Gastrocnemius medialis (tissue), 4 donors: ENCODE results near the gene TMEM117. TPM values are rescaled to one million over a fixed set of nuclear protein-coding genes. Genes with fewer than 3 reads are reported as not detected.

ENCODE experiments used
- ATAC-seq, 2 donors: fragments of 150-250 bp; one replicate each; pipeline ENCODE4 v1.9.1; 2016
- DNase-seq, 2 donors: peaks; one replicate each; pipeline ENCODE4 v3.0.0-alpha.2; 2019
- H3K27ac ChIP-seq, 4 donors: fragments of 200-600 bp; sonication (generic); 1 replicate in 1 of 4; 2 replicates in 3 of 4; pipeline ENCODE4 v1.5.1; 2016 to 2018; ENCODE audit warnings: mild to moderate bottlenecking in 2 of 4, moderate library complexity in 1 of 4
- H3K27me3 ChIP-seq, 3 donors: fragments of 200-600 bp; sonication (generic) in 2 of 3; 1 replicate in 1 of 3; 2 replicates in 2 of 3; pipeline versions ENCODE4 v1.5.1 to v1.6.0; 2016 to 2019; ENCODE audit warnings: mild to moderate bottlenecking in 1 of 3, moderate library complexity in 1 of 3
- H3K36me3 ChIP-seq, 2 donors: fragments of 200-600 bp; sonication (generic) in 1 of 2; one replicate each; pipeline ENCODE4 v1.5.1; 2017 to 2018
- H3K4me1 ChIP-seq, 2 donors: fragments of 200-600 bp; sonication (generic) in 1 of 2; one replicate each; pipeline ENCODE4 v1.5.1; 2016 to 2017; ENCODE audit warnings: mild to moderate bottlenecking in 2 of 2
- H3K4me3 ChIP-seq, 4 donors: fragments of 200-600 bp; sonication (generic) in 3 of 4; 1 replicate in 1 of 4; 2 replicates in 3 of 4; pipeline ENCODE4 v1.5.1; 2016 to 2019; ENCODE audit warnings: mild to moderate bottlenecking in 2 of 4
- H3K9me3 ChIP-seq, 3 donors: fragments of 200-600 bp; sonication (generic) in 2 of 3; 1 replicate in 1 of 3; 2 replicates in 2 of 3; pipeline ENCODE4 v1.5.1; 2016 to 2019
- POLR2A ChIP-seq, 2 donors: fragments of 450-650 bp; IDR thresholded peaks; one replicate each; pipeline ENCODE4 v1.6.1; 2017; ENCODE audit warnings: antibody characterized with exemption in 2 of 2, mild to moderate bottlenecking in 2 of 2, moderate library complexity in 2 of 2
- in situ Hi-C, 4 donors: fragments of 200-750 bp; cut with MboI; loops; one replicate each; pipeline versions ENCODE4 v1.15.0 to v1.8.0; 2017; ENCODE audit warnings: low sequenced_read_pairs in 4 of 4
- intact Hi-C: fragments of 100-400 bp; cut with DNase I; formaldehyde crosslinking; loops from one replicate; pipeline ENCODE4 v1.15.1; 2023; ENCODE audit warnings: low total_unique reads
- total RNA-seq, 4 donors: library from RNA; depleted of rRNA; stranded (reverse); fragments of >200 nt; gene quantifications; one replicate each; pipeline versions ENCODE4 v1.1.0 to v1.2.3, GENCODE V29; 2016
- TF ChIP-seq, protein P1 (sequence below), 5 experiments: fragments of 450-650 bp in 3 of 5; fragments of 200-600 bp in 2 of 5; sonication (generic) in 2 of 5; IDR thresholded peaks in 4 of 5; conservative IDR thresholded peaks in 1 of 5; 1 replicate in 4 of 5; 2 replicates in 1 of 5; pipeline ENCODE4 v1.5.1; 2016 to 2019; ENCODE audit warnings: antibody characterized with exemption in 5 of 5, mild to moderate bottlenecking in 3 of 5, moderate library complexity in 3 of 5

TMEM117 gene
- total RNA-seq, 4 donors from 2014 or later, result 3.5 to 19.4 (median 6.1) TPM

DNA sequence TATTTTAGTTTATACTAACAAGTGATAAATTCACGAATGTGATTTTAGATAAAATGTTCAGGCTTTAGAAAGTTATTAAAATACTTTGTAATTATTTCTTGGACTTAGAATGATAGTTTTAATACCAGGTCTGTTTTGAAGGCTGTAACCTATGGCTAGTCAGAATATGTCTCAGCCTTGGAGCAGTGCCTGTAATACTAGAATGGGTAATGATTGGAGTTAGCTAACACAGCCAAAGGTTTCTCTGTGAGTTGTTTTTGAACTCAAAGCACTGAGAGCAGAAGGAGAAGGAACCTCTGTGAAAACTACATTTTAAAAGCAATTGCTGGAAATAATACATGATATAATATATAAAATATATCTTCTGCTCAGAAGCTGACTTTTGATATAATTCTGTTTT is 110.1 kb downstream of the TMEM117 start:
- peaks cover 16 to 25% of the 10 kb centered on the region in 2 donors for H3K4me1 ChIP-seq
- intact Hi-C loops (no loop called here), in situ Hi-C loops (no loop called here)
- no peak overlapping the region for H3K27ac ChIP-seq
- H3K27me3 ChIP-seq, result no peaks in the 10 kb centered on the region
- TF ChIP-seq, protein P1, sequence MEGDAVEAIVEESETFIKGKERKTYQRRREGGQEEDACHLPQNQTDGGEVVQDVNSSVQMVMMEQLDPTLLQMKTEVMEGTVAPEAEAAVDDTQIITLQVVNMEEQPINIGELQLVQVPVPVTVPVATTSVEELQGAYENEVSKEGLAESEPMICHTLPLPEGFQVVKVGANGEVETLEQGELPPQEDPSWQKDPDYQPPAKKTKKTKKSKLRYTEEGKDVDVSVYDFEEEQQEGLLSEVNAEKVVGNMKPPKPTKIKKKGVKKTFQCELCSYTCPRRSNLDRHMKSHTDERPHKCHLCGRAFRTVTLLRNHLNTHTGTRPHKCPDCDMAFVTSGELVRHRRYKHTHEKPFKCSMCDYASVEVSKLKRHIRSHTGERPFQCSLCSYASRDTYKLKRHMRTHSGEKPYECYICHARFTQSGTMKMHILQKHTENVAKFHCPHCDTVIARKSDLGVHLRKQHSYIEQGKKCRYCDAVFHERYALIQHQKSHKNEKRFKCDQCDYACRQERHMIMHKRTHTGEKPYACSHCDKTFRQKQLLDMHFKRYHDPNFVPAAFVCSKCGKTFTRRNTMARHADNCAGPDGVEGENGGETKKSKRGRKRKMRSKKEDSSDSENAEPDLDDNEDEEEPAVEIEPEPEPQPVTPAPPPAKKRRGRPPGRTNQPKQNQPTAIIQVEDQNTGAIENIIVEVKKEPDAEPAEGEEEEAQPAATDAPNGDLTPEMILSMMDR (IDR thresholded peaks at IDR 0.05 in 4 of 5, conservative IDR thresholded peaks at IDR 0.05 in 1 of 5), result no peak
- no peak for TF ChIP-seq POLR2A (IDR thresholded peaks at IDR 0.05)
- no peaks in the 10 kb centered on the region for H3K9me3 ChIP-seq
- H3K4me3 ChIP-seq, result no peak overlapping the region
- peak in 1 of 2 donors; percentile 46 for ATAC-seq
- no peak for DNase-seq
- no peaks in the 10 kb centered on the region for H3K36me3 ChIP-seq

GRCh38 chr12:43951286-43951685 is 115.4 kb downstream of the TMEM117 start:
- no peaks in the 10 kb centered on the region for H3K36me3 ChIP-seq
- no peak for ATAC-seq
- no peak overlapping the region for H3K27ac ChIP-seq
- no peak overlapping the region for H3K4me3 ChIP-seq
- DNase-seq, result no peak
- H3K9me3 ChIP-seq, result no peaks in the 10 kb centered on the region
- H3K27me3 ChIP-seq, result no peaks in the 10 kb centered on the region
- in situ Hi-C loops (no loop called here), intact Hi-C loops (no loop called here)
- TF ChIP-seq, protein P1 (IDR thresholded peaks at IDR 0.05 in 4 of 5, conservative IDR thresholded peaks at IDR 0.05 in 1 of 5), result no peak
- TF ChIP-seq POLR2A (IDR thresholded peaks at IDR 0.05), result no peak
- H3K4me1 ChIP-seq, result no peaks in the 10 kb centered on the region

DNA sequence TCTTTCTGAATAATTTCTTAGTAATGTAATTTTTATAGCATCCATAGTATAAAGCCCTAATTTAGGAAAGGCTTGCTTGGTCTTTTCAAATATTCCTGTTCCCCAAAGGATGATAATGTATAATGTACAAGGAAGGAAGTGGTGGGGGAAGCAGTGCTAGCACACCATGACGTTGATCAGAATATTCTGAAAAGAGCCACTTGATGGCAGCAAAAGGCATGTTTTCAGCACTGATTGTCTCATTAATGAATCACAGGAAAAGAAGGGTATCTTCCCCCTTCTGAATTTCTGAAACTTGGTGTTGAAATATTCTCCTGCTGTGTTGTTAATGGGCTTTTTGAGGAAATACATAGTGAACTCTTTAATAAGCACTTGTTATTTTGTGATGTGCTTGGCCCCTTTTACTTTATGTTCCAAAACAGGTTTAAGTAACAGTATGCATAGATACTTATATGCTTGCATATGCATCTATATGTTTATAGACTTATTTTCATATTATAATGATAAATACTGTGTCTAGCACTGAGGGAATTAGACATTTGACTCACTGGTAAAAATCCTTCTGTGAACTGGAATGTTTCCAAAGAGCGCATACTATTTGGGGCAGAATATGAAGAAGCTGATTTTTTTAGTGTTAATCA is 122.0 kb downstream of the TMEM117 start:
- intact Hi-C loops (no loop called here), in situ Hi-C loops (no loop called here)
- TF ChIP-seq POLR2A (IDR thresholded peaks at IDR 0.05), result no peak
- TF ChIP-seq, protein P1 (IDR thresholded peaks at IDR 0.05 in 4 of 5, conservative IDR thresholded peaks at IDR 0.05 in 1 of 5), result peak in 1 of 5 experiments; percentile 22
- Histone ChIP-seq H3K4me1 (no peaks in the 10 kb centered on the region), H3K27ac (no peak overlapping the region), H3K27me3 (no peaks in the 10 kb centered on the region), H3K4me3 (no peak overlapping the region), H3K9me3 (no peaks in the 10 kb centered on the region), H3K36me3 (no peaks in the 10 kb centered on the region)
- DNase-seq (no peak), ATAC-seq (no peak)

DNA sequence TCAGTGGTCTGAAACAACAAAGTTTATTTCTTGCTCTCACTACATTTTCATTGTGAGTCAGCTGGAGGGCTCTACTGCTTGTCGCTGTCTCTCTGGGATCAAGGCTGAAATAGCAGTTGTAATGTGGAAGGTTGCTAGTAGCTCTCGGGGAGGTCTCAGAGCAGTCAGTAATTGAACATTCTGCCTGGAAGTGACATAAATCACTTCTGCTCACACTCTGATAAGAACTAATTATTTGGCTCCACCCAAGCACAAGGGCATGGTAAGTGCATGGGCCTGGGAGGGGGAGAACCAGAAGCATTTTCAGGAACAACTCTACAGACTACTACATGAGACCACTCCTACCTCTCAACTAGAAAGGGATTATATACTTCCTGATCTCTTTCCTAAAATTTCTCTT is 128.2 kb downstream of the TMEM117 start:
- Histone ChIP-seq H3K9me3 (no peaks in the 10 kb centered on the region), H3K36me3 (no peaks in the 10 kb centered on the region), H3K4me3 (no peak overlapping the region), H3K27ac (no peak overlapping the region), H3K27me3 (no peaks in the 10 kb centered on the region), H3K4me1 (no peaks in the 10 kb centered on the region)
- intact Hi-C loops, result no loop called here
- in situ Hi-C loops, result no loop called here
- DNase-seq, result no peak
- no peak for ATAC-seq
- TF ChIP-seq POLR2A (IDR thresholded peaks at IDR 0.05), result no peak
- TF ChIP-seq, protein P1 (IDR thresholded peaks at IDR 0.05 in 4 of 5, conservative IDR thresholded peaks at IDR 0.05 in 1 of 5), result no peak

DNA sequence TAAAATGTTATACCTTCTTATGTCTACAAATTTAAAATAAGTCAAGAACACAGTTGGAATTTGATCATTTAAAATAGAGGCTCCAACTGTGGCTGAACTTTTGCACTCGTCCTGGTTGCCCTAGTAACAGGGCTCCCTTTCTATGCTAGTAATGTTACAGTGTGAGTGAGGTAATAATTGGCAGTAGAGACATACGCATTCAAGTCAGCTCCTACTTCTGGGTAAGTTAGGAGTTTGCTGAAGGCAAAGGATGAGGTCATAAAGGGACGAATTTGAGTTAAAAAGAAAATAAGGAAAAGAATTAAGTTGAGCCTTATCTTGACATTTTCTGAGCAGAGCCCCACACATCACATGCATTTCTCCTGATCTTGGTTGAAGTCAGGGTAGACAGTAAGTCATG is 129.1 kb downstream of the TMEM117 start:
- no peak for TF ChIP-seq POLR2A (IDR thresholded peaks at IDR 0.05)
- TF ChIP-seq, protein P1 (IDR thresholded peaks at IDR 0.05 in 4 of 5, conservative IDR thresholded peaks at IDR 0.05 in 1 of 5), result no peak
- Histone ChIP-seq H3K4me3 (no peak overlapping the region), H3K36me3 (no peaks in the 10 kb centered on the region), H3K27ac (no peak overlapping the region), H3K27me3 (no peaks in the 10 kb centered on the region), H3K4me1 (no peaks in the 10 kb centered on the region), H3K9me3 (no peaks in the 10 kb centered on the region)
- intact Hi-C loops (no loop called here), in situ Hi-C loops (no loop called here)
- no peak for ATAC-seq
- no peak for DNase-seq
